IPS-20b (cell line): Measurements from ENCODE around the gene TIGAR.

ENCODE experiments used
- H3K27ac ChIP-seq: one replicate; pipeline ENCODE4 v1.5.1; 2013; ENCODE audit warnings: low read length
- H3K27me3 ChIP-seq: 2 replicates; pipeline ENCODE4 v1.6.1; 2013; ENCODE audit warnings: mild to moderate bottlenecking, low read length, inconsistent platforms; ENCODE audit not compliant: insufficient read depth
- H3K36me3 ChIP-seq: 2 replicates; pipeline ENCODE4 v1.6.1; 2013; ENCODE audit warnings: low read depth, mild to moderate bottlenecking, inconsistent platforms, low read length, moderate library complexity; ENCODE audit not compliant: insufficient read depth
- H3K4me1 ChIP-seq: 2 replicates; pipeline ENCODE4 v1.6.1; 2013; ENCODE audit warnings: mild to moderate bottlenecking, control low read depth, inconsistent platforms, low read length, moderate library complexity; ENCODE audit not compliant: insufficient read depth
- H3K4me3 ChIP-seq: 2 replicates; pipeline ENCODE4 v1.5.1; 2013; ENCODE audit warnings: mild to moderate bottlenecking, low read length, inconsistent platforms
- H3K9ac ChIP-seq: 2 replicates; pipeline ENCODE4 v1.6.1; 2013; ENCODE audit warnings: low read depth, mild to moderate bottlenecking, inconsistent platforms, low read length, moderate library complexity
- H3K9me3 ChIP-seq: 2 replicates; pipeline ENCODE4 v1.6.1; 2013; ENCODE audit warnings: mild to moderate bottlenecking, low read depth, low read length, inconsistent platforms; ENCODE audit not compliant: insufficient read depth

Gene TIGAR

GRCh38 chr12:4296751-4297150, 24.3 kb upstream of the TIGAR start:
- Histone ChIP-seq H3K9ac (no peak overlapping the region), H3K27me3 (no peaks in the 10 kb centered on the region), H3K36me3 (peaks cover 100% of the 10 kb centered on the region)

GRCh38 chr12:4297617-4298016, 23.4 kb upstream of the TIGAR start:
- no peak overlapping the region for H3K4me3 ChIP-seq
- no peak overlapping the region for H3K9ac ChIP-seq
- peaks cover 13% of the 10 kb centered on the region; the same call in 1 of the 2 replicates for H3K4me1 ChIP-seq
- H3K9me3 ChIP-seq: no peaks in the 10 kb centered on the region
- H3K27ac ChIP-seq: no peak overlapping the region
- no peaks in the 10 kb centered on the region for H3K27me3 ChIP-seq
- peaks cover 100% of the 10 kb centered on the region for H3K36me3 ChIP-seq

More at GRCh38 chr12:4296751-4297150, 24.3 kb upstream of the TIGAR start:
- Histone ChIP-seq H3K9me3 (no peaks in the 10 kb centered on the region), H3K4me1 (peaks cover 13% of the 10 kb centered on the region; the same call in 1 of the 2 replicates), H3K4me3 (no peak overlapping the region), H3K27ac (no peak overlapping the region)

- Histone ChIP-seq H3K9ac (no peak overlapping the region), H3K9me3 (no peaks in the 10 kb centered on the region), H3K27me3 (no peaks in the 10 kb centered on the region), H3K36me3 (peaks cover 100% of the 10 kb centered on the region), H3K4me3 (no peak overlapping the region), H3K27ac (no peak overlapping the region), H3K4me1 (no peaks in the 10 kb centered on the region)
These were observed 20.1 kb upstream of the TIGAR start for GRCh38 chr12:4300883-4301282.

GRCh38 chr12:4301932-4302501, 19.0 kb upstream of the TIGAR start:
- H3K9me3 ChIP-seq: no peaks in the 10 kb centered on the region
- no peak overlapping the region for H3K27ac ChIP-seq
- no peak overlapping the region for H3K4me3 ChIP-seq
- H3K36me3 ChIP-seq: peaks cover 88% of the 10 kb centered on the region
- H3K9ac ChIP-seq: no peak overlapping the region
- peaks cover 9% of the 10 kb centered on the region for H3K4me1 ChIP-seq
- H3K27me3 ChIP-seq: no peaks in the 10 kb centered on the region

- H3K36me3 ChIP-seq: peaks cover 80% of the 10 kb centered on the region
- H3K4me1 ChIP-seq: peaks cover 16% of the 10 kb centered on the region
- H3K27me3 ChIP-seq: no peaks in the 10 kb centered on the region
- H3K9me3 ChIP-seq: no peaks in the 10 kb centered on the region
- H3K27ac ChIP-seq: no peak overlapping the region
- no peak overlapping the region for H3K4me3 ChIP-seq
- no peak overlapping the region for H3K9ac ChIP-seq
These were observed 18.1 kb upstream of the TIGAR start for GRCh38 chr12:4302881-4303280.

- H3K4me1 ChIP-seq: peaks cover 19% of the 10 kb centered on the region
- peaks cover 71% of the 10 kb centered on the region for H3K36me3 ChIP-seq
- no peak overlapping the region for H3K27ac ChIP-seq
- no peaks in the 10 kb centered on the region for H3K27me3 ChIP-seq
- no peak overlapping the region for H3K9ac ChIP-seq
- no peaks in the 10 kb centered on the region for H3K9me3 ChIP-seq
- no peak overlapping the region for H3K4me3 ChIP-seq
These were observed 17.3 kb upstream of the TIGAR start for GRCh38 chr12:4303750-4304149.

GRCh38 chr12:4307593-4308333, 13.2 kb upstream of the TIGAR start:
- Histone ChIP-seq H3K9me3 (no peaks in the 10 kb centered on the region), H3K4me1 (peaks cover 20% of the 10 kb centered on the region), H3K27ac (no peak overlapping the region), H3K9ac (peak overlapping the region; percentile 83), H3K27me3 (no peaks in the 10 kb centered on the region), H3K36me3 (peaks cover 31% of the 10 kb centered on the region), H3K4me3 (peak overlapping the region; percentile 66)

GRCh38 chr12:4308334-4308950, 12.6 kb upstream of the TIGAR start:
- H3K27ac ChIP-seq: no peak overlapping the region
- no peaks in the 10 kb centered on the region for H3K9me3 ChIP-seq
- peaks cover 20% of the 10 kb centered on the region for H3K4me1 ChIP-seq
- peaks cover 24% of the 10 kb centered on the region for H3K36me3 ChIP-seq
- peak overlapping the region; percentile 52; the same call in 1 of the 2 replicates for H3K9ac ChIP-seq
- H3K4me3 ChIP-seq: peak overlapping the region; percentile 49
- no peaks in the 10 kb centered on the region for H3K27me3 ChIP-seq

GRCh38 chr12:4311776-4312175, 9.2 kb upstream of the TIGAR start:
- no peak overlapping the region for H3K4me3 ChIP-seq
- H3K36me3 ChIP-seq: no peaks in the 10 kb centered on the region; the same call in 1 of the 2 replicates
- H3K9ac ChIP-seq: no peak overlapping the region
- no peaks in the 10 kb centered on the region for H3K27me3 ChIP-seq
- H3K9me3 ChIP-seq: no peaks in the 10 kb centered on the region
- peaks cover 13% of the 10 kb centered on the region for H3K4me1 ChIP-seq
- H3K27ac ChIP-seq: no peak overlapping the region

- no peaks in the 10 kb centered on the region for H3K9me3 ChIP-seq
- no peaks in the 10 kb centered on the region; the same call in 1 of the 2 replicates for H3K36me3 ChIP-seq
- no peak overlapping the region for H3K9ac ChIP-seq
- no peaks in the 10 kb centered on the region for H3K27me3 ChIP-seq
- H3K27ac ChIP-seq: no peak overlapping the region
- H3K4me1 ChIP-seq: peaks cover 9% of the 10 kb centered on the region; the same call in 1 of the 2 replicates
- H3K4me3 ChIP-seq: no peak overlapping the region
These were observed 8.8 kb upstream of the TIGAR start for GRCh38 chr12:4312251-4312650.

- Histone ChIP-seq H3K4me3 (peak overlapping the region; percentile 99), H3K36me3 (peaks cover 5% of the 10 kb centered on the region), H3K27ac (no peak overlapping the region), H3K27me3 (peaks cover 10% of the 10 kb centered on the region; the same call in 1 of the 2 replicates), H3K4me1 (no peaks in the 10 kb centered on the region), H3K9me3 (no peaks in the 10 kb centered on the region), H3K9ac (peak overlapping the region; percentile 81)
These were observed 538 bp upstream of the TIGAR start for GRCh38 chr12:4320497-4320852.

- H3K9me3 ChIP-seq: no peaks in the 10 kb centered on the region
- no peaks in the 10 kb centered on the region for H3K4me1 ChIP-seq
- H3K27ac ChIP-seq: no peak overlapping the region
- H3K4me3 ChIP-seq: peak overlapping the region; percentile 99
- peak overlapping the region; percentile 45 for H3K9ac ChIP-seq
- H3K27me3 ChIP-seq: peaks cover 10% of the 10 kb centered on the region; the same call in 1 of the 2 replicates
- peaks cover 12% of the 10 kb centered on the region for H3K36me3 ChIP-seq
These were observed 1.7 kb downstream of the TIGAR start for GRCh38 chr12:4322726-4323125.
